IMR-90 (cell line): ENCODE data around the gene GAREM2. TPM values are rescaled to one million over a fixed set of nuclear protein-coding genes. Genes with fewer than 3 reads are reported as not detected.

Experiments used
- ATAC-seq: fragments of 200-7000 bp; cut with Tn5 transposase; 2 replicates; pipeline ENCODE4 v1.9.1; 2020; ENCODE audit warnings: low read depth, mild to moderate bottlenecking, moderate library complexity
- BruUV-seq: library from RNA; stranded (reverse); fragments of 400-500 nt; replicated peaks from 2 replicates; lab custom pipeline; 2021; lab: Mats Ljungman, UMichigan
- CTCF ChIA-PET: fragments of 300-600 bp; formaldehyde crosslinking; extraction: SDS; loops from one replicate; lab custom pipeline; 2021; ENCODE audit warnings: antibody characterized with exemption; lab: Yijun Ruan, JAX
- POLR2A ChIA-PET: fragments of 300-600 bp; sonication (Branson Sonifier 250); formaldehyde crosslinking; loops from one replicate; lab custom pipeline; 2022; ENCODE audit warnings: antibody characterized with exemption; ENCODE audit not compliant: unreplicated experiment; lab: Charles Lee
- DNase-seq: peaks from one replicate; pipeline ENCODE4 v3.0.0; 2013
- H2AFZ ChIP-seq: replicated peaks from 2 replicates; pipeline ENCODE3; 2013; ENCODE audit warnings: low read length, mild to moderate bottlenecking; ENCODE audit not compliant: poor library complexity
- H2AK5ac ChIP-seq: 2 replicates; pipeline ENCODE4 v1.6.1; 2013; ENCODE audit warnings: low read depth, low read length, inconsistent platforms
- H2AK9ac ChIP-seq: replicated peaks from 2 replicates; pipeline ENCODE3; 2013; ENCODE audit warnings: mild to moderate bottlenecking, low read depth, low read length, moderate library complexity; ENCODE audit not compliant: poor library complexity
- H2BK120ac ChIP-seq: 2 replicates; pipeline ENCODE4 v1.6.1; 2013; ENCODE audit warnings: low read depth, low read length, inconsistent platforms
- H2BK15ac ChIP-seq: 3 replicates; pipeline ENCODE4 v1.6.1; 2013; ENCODE audit warnings: low read depth, low read length, inconsistent platforms
- H2BK20ac ChIP-seq: 2 replicates; pipeline ENCODE4 v1.6.1; 2013; ENCODE audit warnings: low read depth, mild to moderate bottlenecking, inconsistent platforms, low read length, moderate library complexity
- H2BK5ac ChIP-seq: 2 replicates; pipeline ENCODE4 v1.6.1; 2013; ENCODE audit warnings: mild to moderate bottlenecking, low read depth, low read length, inconsistent platforms; ENCODE audit not compliant: poor library complexity, severe bottlenecking
- H3K14ac ChIP-seq: replicated peaks from 2 replicates; pipeline ENCODE4 v1.6.1; 2013; ENCODE audit warnings: low read depth, low read length, inconsistent platforms
- H3K18ac ChIP-seq: 2 replicates; pipeline ENCODE4 v1.6.1; 2013; ENCODE audit warnings: low read depth, low read length, control low read depth
- H3K23ac ChIP-seq: 2 replicates; pipeline ENCODE4 v1.6.1; 2013; ENCODE audit warnings: low read depth, low read length, inconsistent platforms
- H3K27ac ChIP-seq: 2 replicates; pipeline ENCODE4 v1.5.1; 2013; ENCODE audit warnings: mild to moderate bottlenecking, control low read depth, low read length; ENCODE audit not compliant: insufficient read depth
- H3K27me3 ChIP-seq: 2 replicates; pipeline ENCODE4 v1.6.1; 2013; ENCODE audit warnings: low read length; ENCODE audit not compliant: control insufficient read depth, insufficient read depth
- H3K36me3 ChIP-seq: 2 replicates; pipeline ENCODE4 v1.6.1; 2013; ENCODE audit warnings: low read length, mixed read lengths; ENCODE audit not compliant: control insufficient read depth, insufficient read depth
- H3K4ac ChIP-seq: 2 replicates; pipeline ENCODE4 v1.6.1; 2013; ENCODE audit warnings: low read depth, low read length, inconsistent platforms
- H3K4me1 ChIP-seq: 2 replicates; pipeline ENCODE4 v1.6.1; 2013; ENCODE audit warnings: low read length, mixed read lengths; ENCODE audit not compliant: control insufficient read depth, insufficient read depth
- H3K4me2 ChIP-seq: 2 replicates; pipeline ENCODE4 v1.6.1; 2013; ENCODE audit warnings: low read depth, mild to moderate bottlenecking, control low read depth, low read length, moderate library complexity
- H3K4me3 ChIP-seq: 2 replicates; pipeline ENCODE4 v1.5.1; 2013; ENCODE audit warnings: low read depth, mild to moderate bottlenecking, control low read depth, low read length, moderate library complexity; ENCODE audit not compliant: insufficient read depth
- H3K56ac ChIP-seq: 2 replicates; pipeline ENCODE4 v1.6.1; 2013; ENCODE audit warnings: low read length, inconsistent platforms; ENCODE audit not compliant: insufficient read depth; ENCODE audit errors: extremely low read depth
- H3K79me1 ChIP-seq, 2 experiments: 2 replicates each; pipeline ENCODE4 v1.6.1; 2013; ENCODE audit warnings: low read length in 2 of 2, inconsistent platforms in 1 of 2, low read depth in 1 of 2
- H3K9ac ChIP-seq: 2 replicates; pipeline ENCODE4 v1.6.1; 2013; ENCODE audit warnings: low read depth, low read length, control low read depth
- H3K9me1 ChIP-seq: 2 replicates; pipeline ENCODE4 v1.6.1; 2013; ENCODE audit warnings: low read length, inconsistent platforms; ENCODE audit not compliant: insufficient read depth
- H3K9me3 ChIP-seq: 2 replicates; pipeline ENCODE4 v1.6.1; 2013; ENCODE audit warnings: low read length; ENCODE audit not compliant: control insufficient read depth, insufficient read depth
- H4K20me1 ChIP-seq: 2 replicates; pipeline ENCODE4 v1.6.1; 2013; ENCODE audit warnings: low read length, inconsistent platforms; ENCODE audit not compliant: insufficient read depth
- H4K5ac ChIP-seq: 2 replicates; pipeline ENCODE4 v1.6.1; 2013; ENCODE audit warnings: mild to moderate bottlenecking, low read depth, low read length, control low read depth
- H4K8ac ChIP-seq, 2 experiments: 2 replicates each; pipeline ENCODE4 v1.6.1; 2013; ENCODE audit warnings: low read depth in 2 of 2, low read length in 2 of 2, control low read depth in 1 of 2, inconsistent platforms in 1 of 2
- H4K91ac ChIP-seq: 2 replicates; pipeline ENCODE4 v1.6.1; 2013; ENCODE audit warnings: low read depth, low read length, inconsistent platforms; ENCODE audit not compliant: insufficient read depth
- BHLHE40 ChIP-seq: fragments of 150-350 bp; IDR thresholded peaks from 2 replicates; pipeline ENCODE4 v1.6.1; 2016; ENCODE audit warnings: mild to moderate bottlenecking, low read depth, low read length
- CTCF ChIP-seq: conservative IDR thresholded peaks from 2 replicates; pipeline ENCODE4 v1.5.1; 2012; ENCODE audit warnings: mild to moderate bottlenecking, low read depth, low read length, improper control_type of control experiment
- POLR2A ChIP-seq: IDR thresholded peaks from 2 replicates; pipeline ENCODE4 v1.6.1; 2012; ENCODE audit warnings: mild to moderate bottlenecking, low read depth, low read length
- RCOR1 ChIP-seq: IDR thresholded peaks from 2 replicates; pipeline ENCODE4 v1.6.1; 2012; ENCODE audit warnings: mild to moderate bottlenecking, low read length, improper control_type of control experiment; ENCODE audit not compliant: insufficient replicate concordance
- WGBS, 2 experiments: methylation state at CpG; one replicate each; pipeline versions ENCODE4 v1.1.5 to v1.1.7; 2013; ENCODE audit warnings: missing lambda C conversion rate in 2 of 2; ENCODE audit not compliant: insufficient read length in 1 of 2; ENCODE audit errors: extremely low coverage in 2 of 2; 5-methylcytosine and 5-hydroxymethylcytosine counted together
- dilution Hi-C: fragments of 300-500 bp; cut with HindIII; formaldehyde crosslinking; loops from one replicate; pipeline ENCODE4 v1.14.3; 2018; ENCODE audit warnings: low sequenced_read_pairs; ENCODE audit not compliant: unreplicated experiment
- in situ Hi-C: fragments of 300-500 bp; cut with MboI; formaldehyde crosslinking; loops from 3 replicates; pipeline ENCODE4 v1.14.3; 2019; ENCODE audit warnings: low sequenced_read_pairs, inconsistent platforms, mixed read lengths
- intact Hi-C: fragments of 100-400 bp; cut with micrococcal nuclease; formaldehyde crosslinking; loops from 2 replicates; pipeline ENCODE4 v1.10.0; 2022
- polyA plus RNA-seq, 3 experiments: library from polyadenylated mRNA; depleted of rRNA; stranded (reverse); fragments of >200 nt; gene quantifications; 2 replicates each; pipeline ENCODE4 v1.2.3, GENCODE V29; 2012; ENCODE audit warnings: low replicate concordance in 1 of 3
- total RNA-seq: library from RNA; depleted of rRNA; stranded (reverse); fragments of >200 nt; gene quantifications from 2 replicates; pipeline ENCODE4 v1.2.3, GENCODE V29; 2012

The GAREM2 gene
- total and polyA plus RNA-seq, 2 of the 4 experiments (the other 2 are of a cell fraction): 0.36 to 1.8 TPM

- peak; percentile 85 for TF ChIP-seq CTCF
These were observed 27.8 kb upstream of the GAREM2 start (continued) for GRCh38 chr2:26144953-26145680.

DNA sequence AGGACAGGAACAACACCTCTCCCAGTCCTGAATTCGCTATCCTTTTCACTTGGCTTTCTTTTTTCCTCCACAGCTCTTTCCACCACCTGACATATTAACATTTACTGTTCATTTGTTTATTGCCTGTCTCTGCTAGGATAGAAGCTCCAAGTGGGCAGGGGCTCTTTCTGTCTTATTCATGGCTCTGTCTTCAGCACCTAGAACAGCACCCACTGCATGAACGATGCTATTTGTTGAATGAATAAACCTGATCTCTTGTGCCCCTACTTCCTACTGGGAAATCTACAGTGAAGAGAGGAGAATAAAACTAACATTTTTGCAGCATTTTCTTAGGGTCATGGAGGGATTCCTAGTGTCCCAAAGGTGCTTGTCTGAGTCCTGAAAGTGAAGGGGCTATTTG, 24.4 kb upstream of the GAREM2 start:
- no peak overlapping the region for H2BK20ac ChIP-seq
- no peak overlapping the region for H3K4me2 ChIP-seq
- no peak overlapping the region for H2AFZ ChIP-seq
- H3K79me1 ChIP-seq: no peaks in the 10 kb centered on the region
- dilution Hi-C loops: no loop called here
- no CpG with 5 or more reads among the region's 2 CpGs for WGBS, 2 experiments
- BruUV-seq: no TSS peak
- H3K27ac ChIP-seq: no peak overlapping the region
- ATAC-seq (peak; percentile 46; the same call in 1 of the 2 replicates), DNase-seq (peak; percentile 23)
- no peak overlapping the region for H2BK5ac ChIP-seq
- no peak overlapping the region for H2AK9ac ChIP-seq
- H3K56ac ChIP-seq: no peak overlapping the region
- no peaks in the 10 kb centered on the region for H3K9me1 ChIP-seq
- no peaks in the 10 kb centered on the region for H3K36me3 ChIP-seq
- no peak overlapping the region for H3K9ac ChIP-seq
- H3K27me3 ChIP-seq: peaks cover 7% of the 10 kb centered on the region
- no peak overlapping the region for H4K5ac ChIP-seq
- CTCF ChIA-PET: interaction anchor here (1.5 kb wide), 1 partner anchor 157 kb away, joined by 4 read pairs; no protein-coding TSS in a partner anchor
- no peaks in the 10 kb centered on the region for H4K20me1 ChIP-seq
- no peak overlapping the region for H4K91ac ChIP-seq
- no peak overlapping the region for H2BK120ac ChIP-seq
- no peak overlapping the region for H3K14ac ChIP-seq
- no peaks in the 10 kb centered on the region for H3K9me3 ChIP-seq
- in situ Hi-C loops: loop anchor here (5.0 to 10.0 kb wide), 2 partner anchors 156 to 294 kb away; no protein-coding TSS in a partner anchor
- H3K18ac ChIP-seq: no peak overlapping the region
- intact Hi-C loops: no loop called here
- H2BK15ac ChIP-seq: no peak overlapping the region
- no peak overlapping the region for H4K8ac ChIP-seq
- H3K4ac ChIP-seq: no peak overlapping the region
- POLR2A ChIA-PET: no interaction called here
- TF ChIP-seq RCOR1 (no peak), POLR2A (no peak), BHLHE40 (no peak)
- H2AK5ac ChIP-seq: no peak overlapping the region
- no peak overlapping the region for H3K4me3 ChIP-seq
- H3K4me1 ChIP-seq: no peaks in the 10 kb centered on the region
- H3K23ac ChIP-seq: no peak overlapping the region
